Measurements from ENCODE around the gene EPOP.
A peak's percentile ranks its signal among the peaks of the same experiment; 100 is the strongest.

EPOP gene

GRCh38 chr17:38698760-38699159 is 24.0 kb upstream of the EPOP start:
- TF ChIP-seq ZFX (IDR thresholded peaks at IDR 0.05) (no peak), CTCF (conservative IDR thresholded peaks at IDR 0.05) (no peak)
- no peak overlapping the region for H3K27ac ChIP-seq

- TF ChIP-seq CTCF (conservative IDR thresholded peaks at IDR 0.05): no peak
- no peak for TF ChIP-seq ZFX (IDR thresholded peaks at IDR 0.05)
- H3K27ac ChIP-seq: no peak overlapping the region
Measured at GRCh38 chr17:38697061-38697820, 22.5 kb upstream of the EPOP start.

GRCh38 chr17:38693700-38694329 is 19.1 kb upstream of the EPOP start:
- TF ChIP-seq CTCF (conservative IDR thresholded peaks at IDR 0.05): no peak
- TF ChIP-seq ZFX (IDR thresholded peaks at IDR 0.05): no peak

GRCh38 chr17:38691154-38691553 is 16.4 kb upstream of the EPOP start:
- no peak for TF ChIP-seq CTCF (conservative IDR thresholded peaks at IDR 0.05)
- TF ChIP-seq ZFX (IDR thresholded peaks at IDR 0.05): no peak
- no peak overlapping the region; the same call in 1 of the 2 replicates for H3K27ac ChIP-seq

More at GRCh38 chr17:38693700-38694329, 19.1 kb upstream of the EPOP start:
- peak overlapping the region; percentile 76 for H3K27ac ChIP-seq

- TF ChIP-seq CTCF (conservative IDR thresholded peaks at IDR 0.05) (no peak), ZFX (IDR thresholded peaks at IDR 0.05) (no peak)
- no peak overlapping the region for H3K27ac ChIP-seq
Measured at GRCh38 chr17:38690386-38690785, 15.6 kb upstream of the EPOP start.

GRCh38 chr17:38687286-38687685 is 12.5 kb upstream of the EPOP start:
- TF ChIP-seq ZFX (IDR thresholded peaks at IDR 0.05) (no peak), CTCF (conservative IDR thresholded peaks at IDR 0.05) (no peak)
- H3K27ac ChIP-seq: no peak overlapping the region

GRCh38 chr17:38685491-38685890 is 10.7 kb upstream of the EPOP start:
- H3K27ac ChIP-seq: no peak overlapping the region
- TF ChIP-seq ZFX (IDR thresholded peaks at IDR 0.05) (no peak), CTCF (conservative IDR thresholded peaks at IDR 0.05) (no peak)
